PFSK-1 (cell line): ENCODE results near the gene LENEP.

Source experiments
- FOXP2 ChIP-seq: optimal IDR thresholded peaks from 2 replicates; pipeline ENCODE3; 2011; ENCODE audit warnings: borderline replicate concordance, control low read depth, inconsistent platforms; ENCODE audit not compliant: insufficient read depth; ENCODE audit errors: extremely low read length, extremely low read depth
- POLR2AphosphoS5 ChIP-seq: IDR thresholded peaks from 2 replicates; pipeline ENCODE4 v1.6.1; 2012; ENCODE audit warnings: low read depth, mild to moderate bottlenecking, control low read depth, low read length, moderate library complexity
- REST ChIP-seq, 2 experiments: IDR thresholded peaks; 2 replicates each; pipeline versions ENCODE4 v1.6.1 to v1.8.0; 2011 to 2012; ENCODE audit warnings: low read depth in 2 of 2, low read length in 2 of 2, control low read depth in 1 of 2, inconsistent platforms in 1 of 2, mild to moderate bottlenecking in 1 of 2, moderate library complexity in 1 of 2; ENCODE audit not compliant: insufficient read depth in 1 of 2
- SIN3A ChIP-seq: IDR thresholded peaks from 2 replicates; pipeline ENCODE4 v1.6.1; 2012; ENCODE audit warnings: mild to moderate bottlenecking, low read length, moderate library complexity, borderline replicate concordance; ENCODE audit not compliant: insufficient read depth
- TAF1 ChIP-seq: IDR thresholded peaks from 2 replicates; pipeline ENCODE4 v1.6.1; 2012; ENCODE audit warnings: low read length, control low read depth, borderline replicate concordance; ENCODE audit not compliant: insufficient read depth

LENEP gene

GRCh38 chr1:154987326-154987725, 6.1 kb upstream of the LENEP start:
- TF ChIP-seq FOXP2 (no peak), POLR2AphosphoS5 (no peak), REST (IDR thresholded peaks at IDR 0.05; ENCODE audit: insufficient read depth in 1 of 2, low read depth in 2 of 2, low read length in 2 of 2) (no peak), TAF1 (no peak), SIN3A (no peak)

- TF ChIP-seq SIN3A (no peak), REST (IDR thresholded peaks at IDR 0.05; ENCODE audit: insufficient read depth in 1 of 2, low read depth in 2 of 2, low read length in 2 of 2) (no peak), FOXP2 (no peak), TAF1 (no peak), POLR2AphosphoS5 (no peak)
Observed at GRCh38 chr1:154988058-154988954, 5.1 kb upstream of the LENEP start.

GRCh38 chr1:154989195-154989860, 4.1 kb upstream of the LENEP start:
- TF ChIP-seq TAF1 (no peak), FOXP2 (no peak), POLR2AphosphoS5 (no peak), SIN3A (no peak), REST (IDR thresholded peaks at IDR 0.05; ENCODE audit: insufficient read depth in 1 of 2, low read depth in 2 of 2, low read length in 2 of 2) (no peak)

- TF ChIP-seq TAF1 (no peak), SIN3A (no peak), REST (IDR thresholded peaks at IDR 0.05; ENCODE audit: insufficient read depth in 1 of 2, low read depth in 2 of 2, low read length in 2 of 2) (no peak), POLR2AphosphoS5 (no peak), FOXP2 (no peak)
Observed at GRCh38 chr1:154990276-154990675, 3.1 kb upstream of the LENEP start.
